Karpas-422 (cell line): ENCODE results near the gene EXTL1. TPM values are rescaled to one million over a fixed set of nuclear protein-coding genes. Genes with fewer than 3 reads are reported as not detected.

Experiments used
- DNase-seq: peaks from one replicate; pipeline ENCODE4 v3.0.0-alpha.2; 2015
- H2AFZ ChIP-seq: fragments of 200-600 bp; sonication (generic); 2 replicates; pipeline ENCODE4 v1.6.1; 2014; ENCODE audit warnings: antibody characterized with exemption, low read length, mixed read lengths
- H3K27ac ChIP-seq: fragments of 200-600 bp; sonication (generic); 2 replicates; pipeline ENCODE4 v1.5.1; 2014; ENCODE audit warnings: mild to moderate bottlenecking, low read length, moderate library complexity
- H3K27me3 ChIP-seq: fragments of 200-600 bp; sonication (generic); 2 replicates; pipeline ENCODE4 v1.6.1; 2014; ENCODE audit warnings: low read length, mixed read lengths
- H3K36me3 ChIP-seq: fragments of 200-600 bp; sonication (generic); 2 replicates; pipeline ENCODE4 v1.6.1; 2014; ENCODE audit warnings: low read length, mixed read lengths; ENCODE audit not compliant: insufficient read depth
- H3K4me1 ChIP-seq: fragments of 200-600 bp; sonication (generic); 2 replicates; pipeline ENCODE4 v1.6.1; 2014; ENCODE audit warnings: mild to moderate bottlenecking, low read length, mixed read lengths
- H3K4me2 ChIP-seq: fragments of 200-600 bp; sonication (generic); 2 replicates; pipeline ENCODE4 v1.6.1; 2014; ENCODE audit warnings: low read length, low read depth, mild to moderate bottlenecking; ENCODE audit not compliant: poor library complexity, severe bottlenecking
- H3K4me3 ChIP-seq: fragments of 200-600 bp; sonication (generic); 2 replicates; pipeline ENCODE4 v1.5.1; 2014; ENCODE audit warnings: mild to moderate bottlenecking, antibody characterized with exemption, low read length, mixed read lengths
- H3K79me2 ChIP-seq: fragments of 200-600 bp; sonication (generic); 2 replicates; pipeline ENCODE4 v1.6.1; 2014; ENCODE audit warnings: mild to moderate bottlenecking, low read length, mixed read lengths
- H3K9ac ChIP-seq: fragments of 200-600 bp; sonication (generic); 2 replicates; pipeline ENCODE4 v1.6.0; 2014; ENCODE audit warnings: low read length
- H3K9me2 ChIP-seq: fragments of 200-600 bp; sonication (generic), shearing (Covaris generic); replicated peaks from 2 replicates; pipeline ENCODE4 v1.6.0; 2014; ENCODE audit warnings: mild to moderate bottlenecking, low read length, moderate library complexity; ENCODE audit not compliant: insufficient read depth
- H3K9me3 ChIP-seq: fragments of 300-700, 200-600 bp; sonication (generic); 2 replicates; pipeline ENCODE4 v1.6.1; 2014; ENCODE audit warnings: low read length, mixed read lengths
- H4K20me1 ChIP-seq: fragments of 200-600 bp; sonication (generic); 2 replicates; pipeline ENCODE4 v1.6.1; 2014; ENCODE audit warnings: mild to moderate bottlenecking, antibody characterized with exemption, low read length, low read depth; ENCODE audit not compliant: insufficient read depth
- total RNA-seq: library from RNA; depleted of rRNA; stranded (reverse); fragments of >200 nt; shearing (Covaris generic); gene quantifications from 2 replicates; pipeline ENCODE4 v1.2.3, GENCODE V29; 2014; ENCODE audit warnings: low replicate concordance; rRNA removed

EXTL1 gene
- total RNA-seq = not detected in 2 replicates

GRCh38 chr1:26021647-26022403 is at the start of gene EXTL1:
TSS of gene EXTL1 (plus strand) at chr1:26021775. CDS start at chr1:26022647, 872 bp downstream.
- H3K9me3 ChIP-seq = no peaks in the 10 kb centered on the region
- no peak within 1 kb of the TSS for H2AFZ ChIP-seq
- H3K4me1 ChIP-seq = no peaks in the 10 kb centered on the region
- no peak within 1 kb of the TSS for H3K27ac ChIP-seq
- no peak for DNase-seq
- H3K9me2 ChIP-seq = no peaks in the 10 kb centered on the region
- no peak within 1 kb of the TSS for H3K4me3 ChIP-seq
- H3K36me3 ChIP-seq = no peaks in the 10 kb centered on the region
- no peaks in the 10 kb centered on the region for H3K27me3 ChIP-seq
- no peaks in the 10 kb centered on the region for H4K20me1 ChIP-seq
- no peaks in the 10 kb centered on the region for H3K79me2 ChIP-seq
- no peak within 1 kb of the TSS for H3K4me2 ChIP-seq
- no peak within 1 kb of the TSS for H3K9ac ChIP-seq

- H3K27ac ChIP-seq = no peak overlapping the region
- no peak overlapping the region for H3K4me3 ChIP-seq
- no peaks in the 10 kb centered on the region for H3K9me3 ChIP-seq
- H4K20me1 ChIP-seq = no peaks in the 10 kb centered on the region
- H3K9me2 ChIP-seq = no peaks in the 10 kb centered on the region
- H3K4me2 ChIP-seq = no peak overlapping the region
- H3K79me2 ChIP-seq = no peaks in the 10 kb centered on the region
- H2AFZ ChIP-seq = no peak overlapping the region
- no peak for DNase-seq
- no peak overlapping the region for H3K9ac ChIP-seq
- no peaks in the 10 kb centered on the region for H3K36me3 ChIP-seq
- H3K4me1 ChIP-seq = no peaks in the 10 kb centered on the region
- no peaks in the 10 kb centered on the region for H3K27me3 ChIP-seq
Observed at GRCh38 chr1:25971811-25972180, 49.8 kb upstream of the EXTL1 start.

GRCh38 chr1:25973610-25974321 is 47.8 kb upstream of the EXTL1 start:
- H3K4me3 ChIP-seq = no peak overlapping the region
- no peaks in the 10 kb centered on the region for H3K79me2 ChIP-seq
- H3K27me3 ChIP-seq = no peaks in the 10 kb centered on the region
- H4K20me1 ChIP-seq = no peaks in the 10 kb centered on the region
- H3K36me3 ChIP-seq = no peaks in the 10 kb centered on the region
- H3K9me3 ChIP-seq = no peaks in the 10 kb centered on the region
- no peaks in the 10 kb centered on the region for H3K4me1 ChIP-seq
- H3K4me2 ChIP-seq = no peak overlapping the region
- no peaks in the 10 kb centered on the region for H3K9me2 ChIP-seq
- H3K9ac ChIP-seq = no peak overlapping the region
- no peak overlapping the region for H2AFZ ChIP-seq
- H3K27ac ChIP-seq = no peak overlapping the region
- DNase-seq = no peak

- Histone ChIP-seq H3K9ac (no peak overlapping the region), H3K4me3 (no peak overlapping the region), H3K27me3 (no peaks in the 10 kb centered on the region), H3K9me2 (no peaks in the 10 kb centered on the region), H3K79me2 (no peaks in the 10 kb centered on the region), H2AFZ (no peak overlapping the region), H3K9me3 (no peaks in the 10 kb centered on the region), H4K20me1 (no peaks in the 10 kb centered on the region), H3K4me2 (no peak overlapping the region), H3K27ac (no peak overlapping the region), H3K36me3 (no peaks in the 10 kb centered on the region), H3K4me1 (no peaks in the 10 kb centered on the region)
- no peak for DNase-seq
Observed at GRCh38 chr1:25977801-25978200, 43.8 kb upstream of the EXTL1 start.

- H3K9me2 ChIP-seq = no peaks in the 10 kb centered on the region
- H3K79me2 ChIP-seq = no peaks in the 10 kb centered on the region
- H3K4me2 ChIP-seq = no peak overlapping the region
- DNase-seq = no peak
- H3K4me3 ChIP-seq = no peak overlapping the region
- no peak overlapping the region for H3K27ac ChIP-seq
- H4K20me1 ChIP-seq = no peaks in the 10 kb centered on the region
- no peaks in the 10 kb centered on the region for H3K27me3 ChIP-seq
- H3K4me1 ChIP-seq = no peaks in the 10 kb centered on the region
- no peak overlapping the region for H3K9ac ChIP-seq
- H3K9me3 ChIP-seq = no peaks in the 10 kb centered on the region
- H2AFZ ChIP-seq = no peak overlapping the region
- H3K36me3 ChIP-seq = no peaks in the 10 kb centered on the region
Observed at GRCh38 chr1:25978403-25978802, 43.2 kb upstream of the EXTL1 start.

- Histone ChIP-seq H3K79me2 (no peaks in the 10 kb centered on the region), H3K9ac (no peak overlapping the region), H3K4me2 (no peak overlapping the region), H4K20me1 (no peaks in the 10 kb centered on the region), H3K4me1 (no peaks in the 10 kb centered on the region), H3K27ac (no peak overlapping the region), H3K9me2 (no peaks in the 10 kb centered on the region), H3K9me3 (no peaks in the 10 kb centered on the region), H3K27me3 (no peaks in the 10 kb centered on the region), H2AFZ (no peak overlapping the region), H3K4me3 (no peak overlapping the region), H3K36me3 (no peaks in the 10 kb centered on the region)
- DNase-seq = no peak
Observed at GRCh38 chr1:25979210-25979609, 42.4 kb upstream of the EXTL1 start.

- Histone ChIP-seq H3K27me3 (no peaks in the 10 kb centered on the region), H3K79me2 (no peaks in the 10 kb centered on the region), H3K27ac (no peak overlapping the region), H2AFZ (no peak overlapping the region), H3K4me2 (no peak overlapping the region), H3K9me3 (no peaks in the 10 kb centered on the region), H3K36me3 (no peaks in the 10 kb centered on the region), H3K9ac (no peak overlapping the region), H3K4me1 (no peaks in the 10 kb centered on the region), H4K20me1 (no peaks in the 10 kb centered on the region), H3K9me2 (no peaks in the 10 kb centered on the region), H3K4me3 (no peak overlapping the region)
- no peak for DNase-seq
Observed at GRCh38 chr1:25985171-25985570, 36.4 kb upstream of the EXTL1 start.

GRCh38 chr1:25985670-25986069 is 35.9 kb upstream of the EXTL1 start:
- Histone ChIP-seq H3K27ac (no peak overlapping the region), H2AFZ (no peak overlapping the region), H3K4me3 (no peak overlapping the region), H3K27me3 (no peaks in the 10 kb centered on the region), H3K9me3 (no peaks in the 10 kb centered on the region), H3K9ac (no peak overlapping the region), H3K4me2 (no peak overlapping the region), H3K79me2 (no peaks in the 10 kb centered on the region), H4K20me1 (no peaks in the 10 kb centered on the region), H3K36me3 (no peaks in the 10 kb centered on the region), H3K9me2 (no peaks in the 10 kb centered on the region), H3K4me1 (no peaks in the 10 kb centered on the region)
- DNase-seq = no peak
